Astrocyte (in vitro differentiated cells and primary cell): Measurements from ENCODE around the gene KREMEN1. TPM values are rescaled to one million over a fixed set of nuclear protein-coding genes. Genes with fewer than 3 reads are reported as not detected.

ENCODE experiments used
- DNase-seq: peaks from one replicate; pipeline ENCODE4 v3.0.0-alpha.2; 2010; ENCODE audit warnings: low read depth
- FAIRE-seq: peaks from 2 replicates; lab custom pipeline; 2011; peaks lifted over from hg19 to GRCh38; lab: Jason Lieb, UNC
- H2AFZ ChIP-seq: 2 replicates; pipeline ENCODE4 v1.6.0; 2012; ENCODE audit warnings: low read depth, low read length, inconsistent platforms
- H3K27ac ChIP-seq: 2 replicates; pipeline ENCODE4 v1.5.1; 2011; ENCODE audit warnings: low read depth, low read length, inconsistent platforms
- H3K27me3 ChIP-seq: 2 replicates; pipeline ENCODE4 v1.6.0; 2011; ENCODE audit warnings: low read length, inconsistent platforms; ENCODE audit not compliant: insufficient read depth
- H3K36me3 ChIP-seq: 2 replicates; pipeline ENCODE4 v1.5.1; 2011; ENCODE audit warnings: low read length, inconsistent platforms; ENCODE audit not compliant: insufficient read depth
- H3K4me1 ChIP-seq: 2 replicates; pipeline ENCODE4 v1.5.1; 2011; ENCODE audit warnings: low read length, inconsistent platforms; ENCODE audit not compliant: insufficient read depth
- H3K4me2 ChIP-seq: 2 replicates; pipeline ENCODE4 v1.6.0; 2012; ENCODE audit warnings: low read length, inconsistent platforms
- H3K4me3 ChIP-seq: 2 replicates; pipeline ENCODE4 v1.5.1; 2011; ENCODE audit warnings: low read depth, mild to moderate bottlenecking, low read length, inconsistent platforms; ENCODE audit not compliant: insufficient read depth
- H3K79me2 ChIP-seq: 2 replicates; pipeline ENCODE4 v1.6.0; 2012; ENCODE audit warnings: mild to moderate bottlenecking, low read length, inconsistent platforms; ENCODE audit not compliant: insufficient read depth
- H3K9ac ChIP-seq: 2 replicates; pipeline ENCODE4 v1.6.0; 2012; ENCODE audit warnings: mild to moderate bottlenecking, low read length, inconsistent platforms
- H3K9me3 ChIP-seq: 2 replicates; pipeline ENCODE4 v1.5.1; 2012; ENCODE audit warnings: low read depth, mild to moderate bottlenecking, low read length, inconsistent platforms; ENCODE audit not compliant: insufficient read depth
- H4K20me1 ChIP-seq: 2 replicates; pipeline ENCODE4 v1.6.0; 2012; ENCODE audit warnings: low read length, inconsistent platforms; ENCODE audit not compliant: insufficient read depth
- H3K27ac Mint-ChIP-seq: one replicate; pipeline ENCODE4 v1.8.0; 2021; ENCODE audit warnings: mild to moderate bottlenecking, mixed read lengths; ENCODE audit not compliant: unreplicated experiment
- H3K27me3 Mint-ChIP-seq: one replicate; pipeline ENCODE4 v1.8.0; 2021; ENCODE audit warnings: low read depth, mixed read lengths; ENCODE audit not compliant: unreplicated experiment
- H3K36me3 Mint-ChIP-seq: one replicate; pipeline ENCODE4 v1.8.0; 2021; ENCODE audit warnings: low read depth, mixed read lengths; ENCODE audit not compliant: unreplicated experiment
- H3K4me1 Mint-ChIP-seq: one replicate; pipeline ENCODE4 v1.8.0; 2021; ENCODE audit warnings: low read depth, mixed read lengths; ENCODE audit not compliant: unreplicated experiment
- H3K4me3 Mint-ChIP-seq: one replicate; pipeline ENCODE4 v1.8.0; 2021; ENCODE audit warnings: mild to moderate bottlenecking, moderate library complexity, mixed read lengths; ENCODE audit not compliant: unreplicated experiment
- H3K9me3 Mint-ChIP-seq: one replicate; pipeline ENCODE4 v1.8.0; 2021; ENCODE audit warnings: mild to moderate bottlenecking, mixed read lengths; ENCODE audit not compliant: unreplicated experiment
- CTCF ChIP-seq: IDR thresholded peaks from 2 replicates; pipeline ENCODE4 v1.5.1; 2011; ENCODE audit warnings: low read depth, mild to moderate bottlenecking, inconsistent platforms, low read length, moderate library complexity; ENCODE audit not compliant: insufficient read depth
- EZH2 ChIP-seq: IDR thresholded peaks from 2 replicates; pipeline ENCODE4 v1.6.1; 2012; ENCODE audit warnings: mild to moderate bottlenecking, low read length, inconsistent platforms; ENCODE audit not compliant: insufficient read depth
- total RNA-seq: library from RNA; stranded (reverse); gene quantifications from 2 replicates; pipeline ENCODE4 v1.2.1, GENCODE V29; 2021

The KREMEN1 gene
- total RNA-seq, 1 donor from 2014 or later, result 3.3 TPM

GRCh38 chr22:29079218-29079901 is 6.5 kb downstream of the KREMEN1 start:
- peaks cover 3% of the 10 kb centered on the region for H3K27me3 Mint-ChIP-seq
- no peaks in the 10 kb centered on the region for H3K4me1 ChIP-seq
- no peak for FAIRE-seq
- DNase-seq, result peak; percentile 21
- H3K27ac ChIP-seq, result no peak overlapping the region
- H4K20me1 ChIP-seq, result no peaks in the 10 kb centered on the region
- H3K27ac Mint-ChIP-seq, result no peak overlapping the region
- no peaks in the 10 kb centered on the region for H3K79me2 ChIP-seq
- no peak overlapping the region for H3K4me3 Mint-ChIP-seq
- H3K36me3 Mint-ChIP-seq, result no peaks in the 10 kb centered on the region
- H2AFZ ChIP-seq, result no peak overlapping the region
- no peak overlapping the region for H3K9ac ChIP-seq
- no peaks in the 10 kb centered on the region for H3K9me3 ChIP-seq
- H3K27me3 ChIP-seq, result peaks cover 2% of the 10 kb centered on the region
- H3K36me3 ChIP-seq, result no peaks in the 10 kb centered on the region
- H3K4me2 ChIP-seq, result no peak overlapping the region
- H3K4me3 ChIP-seq, result no peak overlapping the region
- no peak for TF ChIP-seq CTCF
- no peak for TF ChIP-seq EZH2
- no peaks in the 10 kb centered on the region for H3K9me3 Mint-ChIP-seq
- H3K4me1 Mint-ChIP-seq, result peaks cover 8% of the 10 kb centered on the region

GRCh38 chr22:29080106-29080975 is 7.5 kb downstream of the KREMEN1 start:
- H3K9me3 Mint-ChIP-seq, result no peaks in the 10 kb centered on the region
- H3K27me3 Mint-ChIP-seq, result no peaks in the 10 kb centered on the region
- H3K9ac ChIP-seq, result no peak overlapping the region
- no peak overlapping the region for H3K4me3 ChIP-seq
- H3K4me2 ChIP-seq, result no peak overlapping the region
- H4K20me1 ChIP-seq, result no peaks in the 10 kb centered on the region
- FAIRE-seq (no peak), DNase-seq (no peak)
- H3K4me1 ChIP-seq, result no peaks in the 10 kb centered on the region
- H3K9me3 ChIP-seq, result no peaks in the 10 kb centered on the region
- no peak overlapping the region for H3K27ac Mint-ChIP-seq
- no peak for TF ChIP-seq EZH2
- no peak for TF ChIP-seq CTCF
- H3K36me3 ChIP-seq, result no peaks in the 10 kb centered on the region
- no peaks in the 10 kb centered on the region for H3K27me3 ChIP-seq
- no peaks in the 10 kb centered on the region for H3K79me2 ChIP-seq
- H2AFZ ChIP-seq, result no peak overlapping the region
- H3K4me1 Mint-ChIP-seq, result peaks cover 8% of the 10 kb centered on the region
- no peak overlapping the region for H3K4me3 Mint-ChIP-seq
- H3K36me3 Mint-ChIP-seq, result no peaks in the 10 kb centered on the region
- H3K27ac ChIP-seq, result no peak overlapping the region
